Measurements from ENCODE around the gene NOP53. TPM values are rescaled to one million over a fixed set of nuclear protein-coding genes. Genes with fewer than 3 reads are reported as not detected.

NOP53 gene
- total RNA-seq, 3 donors from 2014 or later (not counting 1 experiment from before 2014, with no cell fraction given), result 416 to 445 (median 428) TPM

GRCh38 chr19:47779524-47780214 is 34.3 kb downstream of the NOP53 start:
- H3K4me3 Mint-ChIP-seq, result peak overlapping the region; percentile 95
- peaks cover 7 to 42% of the 10 kb centered on the region in 2 donors for H3K4me1 Mint-ChIP-seq
- H3K36me3 ChIP-seq (ENCODE audit: control insufficient read depth, insufficient read depth, low read length), result peaks cover 16% of the 10 kb centered on the region
- peak overlapping the region; percentile 95 for H3K27ac ChIP-seq (ENCODE audit: low read length)
- no peaks in the 10 kb centered on the region for H3K9me3 Mint-ChIP-seq
- no peaks in the 10 kb centered on the region for H3K27me3 ChIP-seq (ENCODE audit: control insufficient read depth, insufficient read depth, low read length)
- H3K36me3 Mint-ChIP-seq, result no peaks in the 10 kb centered on the region
- ATAC-seq (no peak), DNase-seq (no peak)
- intact Hi-C loops (cut with micrococcal nuclease), result no loop called here
- H3K4me1 ChIP-seq (ENCODE audit: control insufficient read depth, insufficient read depth, low read length), result peaks cover 26% of the 10 kb centered on the region
- no peak for TF ChIP-seq CTCF (IDR thresholded peaks at IDR 0.05)
- H3K4me3 ChIP-seq (ENCODE audit: low read length), result peak overlapping the region; percentile 89
- no peaks in the 10 kb centered on the region for H3K9me3 ChIP-seq (ENCODE audit: control insufficient read depth, insufficient read depth, low read length)
- H3K27me3 Mint-ChIP-seq (ENCODE audit: low read depth in 2 of 2), result no peaks in the 10 kb centered on the region
- H3K27ac Mint-ChIP-seq, result peak overlapping the region; percentile 88 to 95
- 92% methylated on average over 24 of the region's 24 CpGs for WGBS (ENCODE audit: insufficient coverage)

- ATAC-seq (no peak), DNase-seq (no peak)
- Histone ChIP-seq H3K27me3 (ENCODE audit: control insufficient read depth, insufficient read depth, low read length) (no peaks in the 10 kb centered on the region), H3K27ac (ENCODE audit: low read length) (no peak overlapping the region), H3K36me3 (ENCODE audit: control insufficient read depth, insufficient read depth, low read length) (peaks cover 16% of the 10 kb centered on the region), H3K9me3 (ENCODE audit: control insufficient read depth, insufficient read depth, low read length) (no peaks in the 10 kb centered on the region), H3K4me1 (ENCODE audit: control insufficient read depth, insufficient read depth, low read length) (peaks cover 26% of the 10 kb centered on the region), H3K4me3 (ENCODE audit: low read length) (no peak overlapping the region)
- intact Hi-C loops (cut with micrococcal nuclease), result no loop called here
- Mint-ChIP-seq H3K9me3 (no peaks in the 10 kb centered on the region), H3K27ac (peak overlapping the region; percentile 88 to 95), H3K4me1 (peaks cover 7 to 42% of the 10 kb centered on the region in 2 donors), H3K27me3 (ENCODE audit: low read depth in 2 of 2) (no peaks in the 10 kb centered on the region), H3K4me3 (peak overlapping the region; percentile 51), H3K36me3 (no peaks in the 10 kb centered on the region)
- TF ChIP-seq CTCF (IDR thresholded peaks at IDR 0.05), result no peak
- WGBS (ENCODE audit: insufficient coverage), result 94% methylated on average over 6 of the region's 9 CpGs
Measured at GRCh38 chr19:47780215-47780551, 34.8 kb downstream of the NOP53 start.

GRCh38 chr19:47781590-47782262 is 36.4 kb downstream of the NOP53 start:
- Mint-ChIP-seq H3K4me3 (no peak overlapping the region), H3K27ac (peak overlapping the region in 1 of 2 donors; percentile 95), H3K4me1 (peaks cover 7 to 42% of the 10 kb centered on the region in 2 donors), H3K27me3 (ENCODE audit: low read depth in 2 of 2) (no peaks in the 10 kb centered on the region), H3K36me3 (no peaks in the 10 kb centered on the region), H3K9me3 (no peaks in the 10 kb centered on the region)
- DNase-seq (no peak), ATAC-seq (no peak)
- no peak for TF ChIP-seq CTCF (IDR thresholded peaks at IDR 0.05)
- Histone ChIP-seq H3K27me3 (ENCODE audit: control insufficient read depth, insufficient read depth, low read length) (no peaks in the 10 kb centered on the region), H3K27ac (ENCODE audit: low read length) (no peak overlapping the region), H3K4me1 (ENCODE audit: control insufficient read depth, insufficient read depth, low read length) (peaks cover 26% of the 10 kb centered on the region), H3K4me3 (ENCODE audit: low read length) (no peak overlapping the region), H3K9me3 (ENCODE audit: control insufficient read depth, insufficient read depth, low read length) (no peaks in the 10 kb centered on the region), H3K36me3 (ENCODE audit: control insufficient read depth, insufficient read depth, low read length) (peaks cover 22% of the 10 kb centered on the region)
- 93% methylated on average over 9 of the region's 9 CpGs for WGBS (ENCODE audit: insufficient coverage)
- intact Hi-C loops (cut with micrococcal nuclease), result no loop called here
